HG03175 (cell line): Measurements from ENCODE around the gene DESI1.
"Not testable (repeated sequence)": the region's sequence is repeated elsewhere in the genome, so short reads cannot be mapped to it uniquely, and the experiment has no call there.

Source experiments
- ATAC-seq: cut with Tn5 transposase; IDR thresholded peaks from one replicate; pipeline ENCODE4 v1.9.1; 2021; ENCODE audit warnings: mild to moderate bottlenecking, moderate library complexity; ENCODE audit not compliant: unreplicated experiment

DESI1 gene

GRCh38 chr22:41561788-41562187 lies 59.1 kb downstream of the DESI1 start:
- ATAC-seq: no peak

GRCh38 chr22:41561335-41561734 lies 59.5 kb downstream of the DESI1 start:
- ATAC-seq: no peak

GRCh38 chr22:41560095-41560471 lies 60.8 kb downstream of the DESI1 start:
- no peak for ATAC-seq

GRCh38 chr22:41558241-41558630 lies 62.6 kb downstream of the DESI1 start:
- ATAC-seq: not testable (repeated sequence)

GRCh38 chr22:41557401-41558240 lies 63.2 kb downstream of the DESI1 start:
- no peak for ATAC-seq

GRCh38 chr22:41556561-41556960 lies 64.3 kb downstream of the DESI1 start:
- no peak for ATAC-seq

GRCh38 chr22:41555325-41555982 lies 65.4 kb downstream of the DESI1 start:
- no peak for ATAC-seq

- no peak for ATAC-seq
Observed at GRCh38 chr22:41551877-41552582, 68.8 kb downstream of the DESI1 start.

- ATAC-seq: no peak
Observed at GRCh38 chr22:41550952-41551491, 69.8 kb downstream of the DESI1 start.

- no peak for ATAC-seq
Observed at GRCh38 chr22:41548830-41549211, 72.0 kb downstream of the DESI1 start.
